GM23248 (cell line): ENCODE measurements around the gene C16orf54. TPM values are rescaled to one million over a fixed set of nuclear protein-coding genes. Genes with fewer than 3 reads are reported as not detected.
"Not testable (repeated sequence)": the region's sequence is repeated elsewhere in the genome, so short reads cannot be mapped to it uniquely, and the experiment has no call there.

Source experiments
- DNase-seq: peaks from one replicate; pipeline ENCODE4 v3.0.0-alpha.2; 2015
- H2AFZ ChIP-seq: fragments of 200-600 bp; sonication (generic); 2 replicates; pipeline ENCODE4 v1.6.1; 2016; ENCODE audit warnings: antibody characterized with exemption
- H3F3A ChIP-seq: fragments of 200-600 bp; sonication (generic); 2 replicates; pipeline ENCODE4 v1.6.1; 2016; ENCODE audit warnings: mild to moderate bottlenecking, antibody characterized with exemption, mixed run types; ENCODE audit not compliant: insufficient read depth
- H3K27ac ChIP-seq: fragments of 200-600 bp; sonication (generic); 2 replicates; pipeline ENCODE4 v1.5.1; 2016; ENCODE audit warnings: mild to moderate bottlenecking
- H3K27me3 ChIP-seq: fragments of 200-600 bp; sonication (generic); replicated peaks from 2 replicates; pipeline ENCODE4 v1.6.1; 2016; ENCODE audit warnings: mild to moderate bottlenecking; ENCODE audit not compliant: insufficient read depth
- H3K36me3 ChIP-seq: fragments of 200-600 bp; sonication (generic); 2 replicates; pipeline ENCODE4 v1.6.1; 2016; ENCODE audit warnings: low read depth, mild to moderate bottlenecking
- H3K4me1 ChIP-seq: fragments of 200-600 bp; sonication (generic); 2 replicates; pipeline ENCODE4 v1.6.1; 2016; ENCODE audit warnings: mild to moderate bottlenecking; ENCODE audit not compliant: insufficient read depth
- H3K4me2 ChIP-seq: fragments of 200-600 bp; sonication (generic); one replicate; pipeline ENCODE4 v1.6.1; 2016; ENCODE audit warnings: mild to moderate bottlenecking; ENCODE audit not compliant: unreplicated experiment
- H3K4me3 ChIP-seq: fragments of 200-600 bp; sonication (generic); 2 replicates; pipeline ENCODE4 v1.5.1; 2016; ENCODE audit warnings: mild to moderate bottlenecking
- H3K79me2 ChIP-seq: fragments of 200-600 bp; sonication (generic); 2 replicates; pipeline ENCODE4 v1.6.1; 2016; ENCODE audit warnings: mild to moderate bottlenecking; ENCODE audit not compliant: insufficient read depth
- H3K9ac ChIP-seq: fragments of 200-600 bp; sonication (generic); 2 replicates; pipeline ENCODE4 v1.6.1; 2016; ENCODE audit warnings: mild to moderate bottlenecking
- H3K9me2 ChIP-seq: fragments of 200-600 bp; sonication (generic); 2 replicates; pipeline ENCODE4 v1.6.1; 2016; ENCODE audit warnings: mixed run types, mild to moderate bottlenecking, moderate library complexity; ENCODE audit not compliant: insufficient read depth
- H3K9me3 ChIP-seq: fragments of 200-600 bp; sonication (generic); one replicate; pipeline ENCODE4 v1.6.1; 2017; ENCODE audit warnings: low read depth
- H4K20me1 ChIP-seq: fragments of 200-600 bp; sonication (generic); 2 replicates; pipeline ENCODE4 v1.6.0; 2016; ENCODE audit not compliant: insufficient read depth
- EZH2 ChIP-seq: fragments of 200-600 bp; sonication (generic); IDR thresholded peaks from 2 replicates; pipeline ENCODE4 v1.6.1; 2018; ENCODE audit warnings: antibody characterized with exemption, mild to moderate bottlenecking; ENCODE audit not compliant: insufficient read depth, poor library complexity, severe bottlenecking
- EZH2phosphoT487 ChIP-seq: fragments of 200-600 bp; sonication (generic); IDR thresholded peaks from 2 replicates; pipeline ENCODE4 v1.6.1; 2018; ENCODE audit warnings: antibody characterized with exemption, moderate library complexity, mild to moderate bottlenecking, low read depth; ENCODE audit not compliant: insufficient read depth
- WGBS, 2 experiments: methylation state at CpG; one replicate each; pipeline ENCODE4 v1.1.6; 2015 to 2017; ENCODE audit warnings: low lambda C conversion rate in 2 of 2, low coverage in 1 of 2; ENCODE audit errors: missing lambda C conversion rate in 2 of 2; 5-methylcytosine and 5-hydroxymethylcytosine counted together
- in situ Hi-C: fragments of 300-500 bp; cut with MboI; formaldehyde crosslinking; loops from 2 replicates; pipeline ENCODE4 v1.15.0; 2020
- polyA plus RNA-seq: library from polyadenylated mRNA; unstranded; fragments of >200 nt; fragmentation: Nextera tagmentation; extraction: Ambion mirVana; gene quantifications from 2 replicates; pipeline ENCODE4 v1.2.1, GENCODE V29; 2016
- total RNA-seq: library from RNA; depleted of rRNA; stranded (reverse); fragments of >200 nt; shearing (Covaris generic); gene quantifications from 2 replicates; pipeline ENCODE4 v1.2.3, GENCODE V29; 2014; rRNA removed

C16orf54 gene
- total and polyA plus RNA-seq, 2 experiments from 2014 or later = not detected

- in situ Hi-C loops = no loop called here
- Histone ChIP-seq H3K27ac (no peak overlapping the region), H3K27me3 (no peaks in the 10 kb centered on the region; the same call in 1 of the 2 replicates), H4K20me1 (no peaks in the 10 kb centered on the region), H3K9me2 (no peaks in the 10 kb centered on the region), H3K9me3 (no peaks in the 10 kb centered on the region), H3K36me3 (no peaks in the 10 kb centered on the region), H3F3A (no peaks in the 10 kb centered on the region), H3K4me2 (no peak overlapping the region), H3K4me3 (no peak overlapping the region), H3K79me2 (no peaks in the 10 kb centered on the region), H3K4me1 (no peaks in the 10 kb centered on the region), H2AFZ (no peak overlapping the region), H3K9ac (no peak overlapping the region)
- no peak for DNase-seq
- 89 to 90% methylated on average over 21 of the region's 21 CpGs for WGBS, 2 experiments
- TF ChIP-seq EZH2 = no peak
- TF ChIP-seq EZH2phosphoT487 = no peak
Observed at GRCh38 chr16:29696881-29697331, 48.9 kb downstream of the C16orf54 start.

- H3K4me3 ChIP-seq, H2AFZ ChIP-seq, H3K4me2 ChIP-seq, H4K20me1 ChIP-seq, H3K27me3 ChIP-seq, H3F3A ChIP-seq, H3K9me2 ChIP-seq, in situ Hi-C loops, DNase-seq, H3K4me1 ChIP-seq, H3K79me2 ChIP-seq, H3K27ac ChIP-seq, H3K9ac ChIP-seq, H3K36me3 ChIP-seq, H3K9me3 ChIP-seq: not testable (repeated sequence)
- 97 to 100% methylated on average over 2 to 3 of the region's 3 CpGs for WGBS, 2 experiments
Observed at GRCh38 chr16:29695675-29696074, 50.1 kb downstream of the C16orf54 start.

- Histone ChIP-seq H3K27me3 (no peaks in the 10 kb centered on the region; the same call in 1 of the 2 replicates), H3K4me2 (no peak overlapping the region), H3K79me2 (no peaks in the 10 kb centered on the region), H3K9ac (no peak overlapping the region), H3F3A (no peaks in the 10 kb centered on the region), H3K4me3 (no peak overlapping the region), H3K27ac (no peak overlapping the region), H3K9me3 (no peaks in the 10 kb centered on the region), H3K9me2 (no peaks in the 10 kb centered on the region), H4K20me1 (no peaks in the 10 kb centered on the region), H2AFZ (no peak overlapping the region), H3K4me1 (no peaks in the 10 kb centered on the region), H3K36me3 (no peaks in the 10 kb centered on the region)
- no peak for DNase-seq
- TF ChIP-seq EZH2 = no peak
- no peak for TF ChIP-seq EZH2phosphoT487
- 91 to 95% methylated on average over 24 to 35 of the region's 41 CpGs for WGBS, 2 experiments
- in situ Hi-C loops = no loop called here
Observed at GRCh38 chr16:29694384-29695195, 51.2 kb downstream of the C16orf54 start.

GRCh38 chr16:29692606-29693005, 53.2 kb downstream of the C16orf54 start:
- H3K9ac ChIP-seq, in situ Hi-C loops, H3K27ac ChIP-seq, H3K4me2 ChIP-seq, H4K20me1 ChIP-seq, H3K36me3 ChIP-seq, H3K79me2 ChIP-seq, H3K27me3 ChIP-seq, DNase-seq, H3K9me3 ChIP-seq, H3K4me1 ChIP-seq, H2AFZ ChIP-seq, H3K9me2 ChIP-seq, H3K4me3 ChIP-seq, H3F3A ChIP-seq: not testable (repeated sequence)
- 96 to 98% methylated on average over 26 of the region's 26 CpGs for WGBS, 2 experiments

Other genes starting within 250 kb of the C16orf54 start
- gene NPIPB12, start 239.6 kb downstream of the C16orf54 start, total RNA-seq = 2.5 and 14.9 TPM in 2 replicates
- gene NPIPB12, start 239.6 kb downstream of the C16orf54 start, polyA plus RNA-seq = 7.3 and 13.4 TPM in 2 replicates
- not detected in 2 replicates for gene SPN, start 82.7 kb downstream of the C16orf54 start, total RNA-seq
- 0.14 TPM in 1 of 2 replicates, not detected in the other for gene SPN, start 82.7 kb downstream of the C16orf54 start, polyA plus RNA-seq
- 0.32 TPM in 1 of 2 replicates, not detected in the other for gene QPRT, start 66.8 kb downstream of the C16orf54 start, total RNA-seq
- gene QPRT, start 66.8 kb downstream of the C16orf54 start, polyA plus RNA-seq = 0.27 and 0.85 TPM in 2 replicates
- gene ZG16, start 32.3 kb upstream of the C16orf54 start, total RNA-seq = not detected in 2 replicates
- gene ZG16, start 32.3 kb upstream of the C16orf54 start, polyA plus RNA-seq = not detected in 2 replicates
- gene KIF22, start 44.8 kb upstream of the C16orf54 start, total RNA-seq = 28.7 and 30.4 TPM in 2 replicates
- gene KIF22, start 44.8 kb upstream of the C16orf54 start, polyA plus RNA-seq = 39.5 and 41.8 TPM in 2 replicates
- 169 and 215 TPM in 2 replicates for gene MAZ, start 60.5 kb upstream of the C16orf54 start, total RNA-seq
- 74.5 and 76.8 TPM in 2 replicates for gene MAZ, start 60.5 kb upstream of the C16orf54 start, polyA plus RNA-seq
- 0.43 and 4.0 TPM in 2 replicates for gene PRRT2, start 66.2 kb upstream of the C16orf54 start, total RNA-seq
- 1.3 and 2.1 TPM in 2 replicates for gene PRRT2, start 66.2 kb upstream of the C16orf54 start, polyA plus RNA-seq
- 23.6 and 30.6 TPM in 2 replicates for gene PAGR1, start 70.2 kb upstream of the C16orf54 start, total RNA-seq
- 17.5 and 19.3 TPM in 2 replicates for gene PAGR1, start 70.2 kb upstream of the C16orf54 start, polyA plus RNA-seq
- gene MVP, start 74.5 kb upstream of the C16orf54 start, total RNA-seq = 272 and 296 TPM in 2 replicates
- 230 and 235 TPM in 2 replicates for gene MVP, start 74.5 kb upstream of the C16orf54 start, polyA plus RNA-seq
- 161 and 181 TPM in 2 replicates for gene CDIPT, start 117.2 kb upstream of the C16orf54 start, total RNA-seq
- gene CDIPT, start 117.2 kb upstream of the C16orf54 start, polyA plus RNA-seq = 126 and 128 TPM in 2 replicates
- gene SEZ6L2, start 153.6 kb upstream of the C16orf54 start, total RNA-seq = 30.7 and 34.7 TPM in 2 replicates
- 6.9 and 7.3 TPM in 2 replicates for gene SEZ6L2, start 153.6 kb upstream of the C16orf54 start, polyA plus RNA-seq
- gene ASPHD1, start 154.5 kb upstream of the C16orf54 start, total RNA-seq = 6.9 and 18.7 TPM in 2 replicates
- 18.5 and 19.3 TPM in 2 replicates for gene ASPHD1, start 154.5 kb upstream of the C16orf54 start, polyA plus RNA-seq
- gene KCTD13, start 180.2 kb upstream of the C16orf54 start, total RNA-seq = 3.7 and 14.7 TPM in 2 replicates
- gene KCTD13, start 180.2 kb upstream of the C16orf54 start, polyA plus RNA-seq = 10.7 and 12.6 TPM in 2 replicates
- 91.6 and 124 TPM in 2 replicates for gene TMEM219, start 216.1 kb upstream of the C16orf54 start, total RNA-seq
- gene TMEM219, start 216.1 kb upstream of the C16orf54 start, polyA plus RNA-seq = 162 and 166 TPM in 2 replicates
- 57.7 and 57.9 TPM in 2 replicates for gene TAOK2, start 227.9 kb upstream of the C16orf54 start, total RNA-seq
- gene TAOK2, start 227.9 kb upstream of the C16orf54 start, polyA plus RNA-seq = 12.5 and 13.6 TPM in 2 replicates
- gene HIRIP3, start 249.6 kb upstream of the C16orf54 start, total RNA-seq = 3.2 and 3.9 TPM in 2 replicates
- gene HIRIP3, start 249.6 kb upstream of the C16orf54 start, polyA plus RNA-seq = 11.9 and 14.0 TPM in 2 replicates